Omental fat pad (tissue), 4 donors: ENCODE data around the gene SMARCB1. TPM values are rescaled to one million over a fixed set of nuclear protein-coding genes. Genes with fewer than 3 reads are reported as not detected.

ENCODE experiments used
- ATAC-seq: fragments of 150-250 bp; one replicate; pipeline ENCODE4 v1.9.1; 2016; ENCODE audit warnings: mild to moderate bottlenecking, moderate library complexity; ENCODE audit not compliant: low FRiP score
- DNase-seq: peaks from one replicate; pipeline ENCODE4 v3.0.0-alpha.2; 2019; ENCODE audit warnings: low spot score
- total RNA-seq, 4 donors: library from RNA; depleted of rRNA; stranded (reverse); fragments of >200 nt; gene quantifications; one replicate each; pipeline ENCODE4 v1.1.0, GENCODE V29; 2016
- TF ChIP-seq, protein P1 (sequence below), 3 donors: fragments of 450-650 bp; IDR thresholded peaks; one replicate each; pipeline ENCODE4 v1.5.1; 2016 to 2017; ENCODE audit warnings: antibody characterized with exemption in 3 of 3, mild to moderate bottlenecking in 3 of 3, moderate library complexity in 2 of 3

Gene SMARCB1
- total RNA-seq, 4 donors from 2014 or later = 38.8 to 50.9 (median 47.6) TPM

DNA sequence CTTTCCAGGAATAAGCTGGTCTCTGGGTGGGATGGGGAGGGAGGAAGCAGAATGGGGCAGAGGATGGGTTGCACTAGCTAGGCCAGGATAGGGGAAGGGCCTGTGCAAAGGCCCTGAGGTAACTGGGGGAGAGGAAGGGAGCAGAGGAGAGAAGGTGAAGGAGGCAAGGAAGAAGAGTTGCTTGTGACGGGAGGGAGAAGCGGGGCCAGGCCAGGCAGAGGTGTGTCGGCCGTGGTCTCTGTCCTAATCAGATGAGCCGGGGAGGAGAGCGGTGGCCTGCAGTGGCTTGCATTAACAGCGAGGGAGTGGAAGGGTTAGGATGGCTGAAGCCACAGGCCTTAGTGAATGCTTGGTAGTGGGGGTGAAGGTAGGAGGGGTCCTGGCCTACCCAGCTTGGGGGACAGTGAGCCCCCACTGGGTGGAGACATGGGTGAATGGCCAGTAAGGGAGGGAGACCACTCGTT, 58.0 kb downstream of the SMARCB1 start:
- no peak for ATAC-seq
- TF ChIP-seq, protein P1, sequence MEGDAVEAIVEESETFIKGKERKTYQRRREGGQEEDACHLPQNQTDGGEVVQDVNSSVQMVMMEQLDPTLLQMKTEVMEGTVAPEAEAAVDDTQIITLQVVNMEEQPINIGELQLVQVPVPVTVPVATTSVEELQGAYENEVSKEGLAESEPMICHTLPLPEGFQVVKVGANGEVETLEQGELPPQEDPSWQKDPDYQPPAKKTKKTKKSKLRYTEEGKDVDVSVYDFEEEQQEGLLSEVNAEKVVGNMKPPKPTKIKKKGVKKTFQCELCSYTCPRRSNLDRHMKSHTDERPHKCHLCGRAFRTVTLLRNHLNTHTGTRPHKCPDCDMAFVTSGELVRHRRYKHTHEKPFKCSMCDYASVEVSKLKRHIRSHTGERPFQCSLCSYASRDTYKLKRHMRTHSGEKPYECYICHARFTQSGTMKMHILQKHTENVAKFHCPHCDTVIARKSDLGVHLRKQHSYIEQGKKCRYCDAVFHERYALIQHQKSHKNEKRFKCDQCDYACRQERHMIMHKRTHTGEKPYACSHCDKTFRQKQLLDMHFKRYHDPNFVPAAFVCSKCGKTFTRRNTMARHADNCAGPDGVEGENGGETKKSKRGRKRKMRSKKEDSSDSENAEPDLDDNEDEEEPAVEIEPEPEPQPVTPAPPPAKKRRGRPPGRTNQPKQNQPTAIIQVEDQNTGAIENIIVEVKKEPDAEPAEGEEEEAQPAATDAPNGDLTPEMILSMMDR (IDR thresholded peaks at IDR 0.05) = no peak
- no peak for DNase-seq

DNA sequence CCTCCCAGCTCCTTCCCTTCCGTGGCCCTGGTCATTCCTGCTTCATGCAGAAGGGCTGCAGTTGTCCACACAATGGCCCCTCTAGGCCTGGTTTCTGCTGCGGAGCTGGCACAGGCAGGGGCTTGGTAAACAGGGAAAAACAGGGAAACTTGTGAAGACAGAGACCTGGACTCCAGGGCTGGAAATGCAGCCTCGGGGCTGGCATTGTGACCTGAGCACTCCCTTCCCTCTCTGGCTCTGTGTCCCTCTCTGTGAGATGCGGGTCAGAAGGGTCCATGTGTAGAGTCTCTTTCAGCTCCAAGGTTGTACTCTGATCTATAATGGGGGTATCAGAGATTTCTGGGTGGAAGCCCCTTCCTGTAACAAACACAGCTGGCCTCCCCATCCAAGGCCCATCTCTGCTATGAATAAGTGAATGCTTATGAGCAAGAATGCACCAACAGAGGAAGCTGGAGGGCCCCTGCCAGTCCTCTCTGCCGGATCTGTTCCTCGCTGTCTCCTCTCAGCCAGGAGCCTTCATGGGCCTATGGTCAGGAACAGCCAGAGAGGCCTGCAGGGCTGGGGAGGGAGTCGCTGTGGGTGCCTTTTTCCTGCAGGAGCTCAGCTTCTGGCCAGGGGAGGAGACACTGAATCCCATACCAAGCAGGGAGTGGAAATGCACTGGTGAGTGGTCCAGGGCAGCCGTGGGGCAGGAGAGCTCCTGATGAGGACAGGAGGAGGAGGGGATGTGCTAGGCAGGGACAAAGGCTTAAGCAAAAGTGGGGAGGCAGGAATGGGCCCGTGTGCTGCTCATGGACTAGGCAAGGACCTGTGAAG, 58.7 kb downstream of the SMARCB1 start:
- DNase-seq (no peak), ATAC-seq (no peak)
- TF ChIP-seq, protein P1 (IDR thresholded peaks at IDR 0.05) = no peak

DNA sequence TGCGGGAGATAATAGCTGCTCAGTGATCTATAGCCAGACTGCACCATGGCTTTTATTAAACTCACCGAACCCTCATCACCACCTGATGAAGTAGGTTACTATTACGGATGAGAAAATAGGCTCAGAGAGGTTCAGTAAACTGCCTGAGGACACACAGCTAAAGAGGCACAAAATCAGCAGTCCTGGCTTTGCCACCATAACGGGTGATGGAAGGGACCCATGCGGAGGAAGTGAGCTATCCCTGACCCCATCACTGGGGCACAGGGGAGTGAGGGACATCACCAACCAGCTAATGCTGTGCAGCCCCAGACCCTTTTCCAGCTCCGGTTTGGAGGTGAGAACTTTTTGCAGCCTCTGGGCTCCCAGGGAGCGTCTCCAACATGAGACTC, 59.3 kb downstream of the SMARCB1 start:
- TF ChIP-seq, protein P1 (IDR thresholded peaks at IDR 0.05) = no peak
- no peak for ATAC-seq

DNA sequence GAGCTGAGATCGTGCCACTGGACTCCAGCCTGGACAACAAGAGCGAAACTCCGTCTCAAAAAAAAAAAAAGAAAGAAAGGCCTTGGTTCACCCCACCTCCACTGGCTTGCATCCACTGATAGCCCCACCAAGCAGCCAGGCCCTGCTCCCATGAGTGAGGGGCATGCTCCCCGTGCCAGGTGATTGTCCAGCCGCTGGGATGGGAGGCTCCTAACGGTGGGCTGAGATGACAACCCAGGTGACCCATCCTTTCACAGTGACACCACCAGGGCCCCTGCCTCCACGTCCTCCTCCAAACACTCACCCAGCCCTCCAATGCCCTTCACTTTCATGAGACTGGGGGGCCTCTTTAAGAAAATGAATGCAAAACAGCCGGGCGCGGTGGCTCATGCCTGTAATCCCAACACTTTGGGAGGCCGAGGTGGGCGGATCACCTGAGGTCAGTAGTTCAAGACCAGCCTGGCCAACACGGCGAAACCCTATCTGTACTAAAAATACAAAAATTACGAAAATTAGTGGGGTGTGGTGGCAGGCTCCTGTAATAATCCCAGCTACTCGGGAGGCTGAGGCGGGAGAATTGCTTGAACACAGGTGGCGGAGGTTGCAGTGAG, 60.6 kb downstream of the SMARCB1 start:
- ATAC-seq = no peak
- no peak for DNase-seq
- TF ChIP-seq, protein P1 (IDR thresholded peaks at IDR 0.05) = no peak

More for the DNA sequence above, 59.3 kb downstream of the SMARCB1 start:
- DNase-seq = no peak

- ATAC-seq (no peak), DNase-seq (no peak)
- TF ChIP-seq, protein P1 (IDR thresholded peaks at IDR 0.05) = no peak
These were observed 61.5 kb downstream of the SMARCB1 start for GRCh38 chr22:23847991-23848864.

DNA sequence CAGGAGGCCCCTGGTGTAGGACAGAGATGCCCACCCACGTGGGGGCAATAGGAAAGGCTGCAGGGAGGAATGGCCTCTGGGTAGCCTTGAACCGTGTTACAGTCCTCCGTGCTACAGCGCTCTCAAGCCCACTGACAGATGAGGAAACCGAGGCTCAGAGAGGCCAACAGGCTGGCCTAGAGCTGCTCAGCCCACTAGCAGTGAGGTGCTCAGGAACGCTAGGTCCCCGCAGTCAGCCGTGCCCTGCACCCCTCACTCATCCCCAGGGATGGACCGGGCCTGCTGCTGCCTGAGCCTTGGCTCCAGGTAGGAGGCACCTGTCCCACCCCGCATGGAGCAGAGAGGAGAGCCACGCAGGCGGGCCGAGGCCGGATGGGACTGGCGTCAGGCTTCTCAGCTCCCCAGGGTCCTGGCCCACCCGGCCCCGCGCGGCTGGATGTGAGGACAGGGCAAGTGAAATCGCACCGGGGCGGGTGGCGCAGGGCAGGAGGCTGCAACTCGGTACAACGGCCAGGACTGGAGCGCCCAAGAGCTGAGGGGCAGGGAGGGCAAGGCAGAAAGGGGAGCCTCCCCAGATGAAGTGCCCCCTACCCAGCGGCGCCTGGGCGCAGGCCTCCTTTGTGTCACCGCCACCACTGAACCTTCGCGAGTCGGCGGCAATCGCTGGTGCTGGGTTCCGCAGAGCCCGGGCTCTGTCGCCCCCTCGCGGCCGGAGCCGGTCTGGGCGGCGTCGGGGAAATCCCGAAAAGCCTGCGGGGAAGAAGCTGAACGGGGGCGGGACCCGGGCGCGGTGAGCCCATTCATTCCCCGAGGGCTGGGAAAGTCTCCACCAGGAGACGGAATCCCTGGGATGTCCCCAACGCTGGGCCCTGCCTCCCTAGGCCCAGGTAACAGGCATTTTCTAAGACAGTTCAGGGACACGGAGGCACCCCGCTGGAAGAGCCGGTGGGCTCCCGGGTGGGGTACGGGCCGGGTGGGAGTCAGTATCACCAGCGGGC, 62.5 kb downstream of the SMARCB1 start:
- ATAC-seq = peak; percentile 79
- peak; percentile 88 for DNase-seq
- TF ChIP-seq, protein P1 (IDR thresholded peaks at IDR 0.05) = peak in 2 of 3 donors; percentile 82 to 87
